Suppressor macrophage (primary cell): ENCODE data around the gene RTRAF.

Experiments used
- DNase-seq, 4 experiments: peaks; one replicate each; pipeline ENCODE4 v3.0.0-alpha.2; 2020 to 2022

Gene RTRAF

DNA sequence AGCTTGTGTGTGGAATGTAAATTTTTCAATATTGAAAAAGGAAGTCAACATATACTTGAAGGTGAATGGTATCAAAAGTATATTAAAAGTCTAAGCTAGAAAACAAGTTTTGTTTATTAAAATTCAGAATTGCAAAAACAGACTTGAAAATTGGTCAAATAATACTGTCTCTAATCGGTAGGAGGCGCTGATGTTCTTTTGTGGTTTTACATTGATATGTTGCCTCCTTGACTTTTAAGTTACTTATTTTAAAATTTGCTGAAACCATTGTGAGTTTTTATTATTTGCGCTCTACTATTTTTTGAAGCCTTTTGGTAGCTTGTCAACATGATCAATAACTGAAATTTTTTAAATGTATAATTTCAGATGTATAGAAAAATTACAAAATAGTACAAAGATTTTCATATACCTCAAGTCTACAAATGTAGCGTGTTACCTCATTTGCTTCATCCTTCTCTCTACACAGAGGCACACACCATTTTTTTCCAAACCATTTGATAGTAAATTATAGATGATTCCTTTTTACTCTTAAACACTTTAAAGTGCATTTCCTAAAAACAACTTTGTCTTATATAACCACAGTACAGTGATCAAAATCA, 6.9 kb downstream of the RTRAF start:
- peak; percentile 37 to 67 (median 58) for DNase-seq

DNA sequence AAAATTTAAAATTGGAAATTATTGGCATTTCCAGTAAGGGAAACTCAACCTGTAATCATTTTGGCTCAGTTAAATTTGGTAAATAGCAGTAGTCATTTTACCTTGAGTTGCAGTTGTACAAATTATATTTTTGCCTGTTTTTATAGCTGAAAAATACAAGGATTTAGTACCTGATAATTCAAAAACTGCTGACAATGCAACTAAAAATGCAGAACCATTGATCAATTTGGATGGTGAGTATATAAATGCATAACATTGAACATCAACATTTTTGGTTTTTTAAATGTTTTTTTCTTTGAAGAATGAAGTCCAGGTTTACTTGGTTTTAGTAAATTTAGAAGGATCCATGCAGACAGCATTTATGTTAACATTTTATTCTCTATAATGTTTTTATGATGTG, 9.0 kb downstream of the RTRAF start:
- DNase-seq: no peak

DNA sequence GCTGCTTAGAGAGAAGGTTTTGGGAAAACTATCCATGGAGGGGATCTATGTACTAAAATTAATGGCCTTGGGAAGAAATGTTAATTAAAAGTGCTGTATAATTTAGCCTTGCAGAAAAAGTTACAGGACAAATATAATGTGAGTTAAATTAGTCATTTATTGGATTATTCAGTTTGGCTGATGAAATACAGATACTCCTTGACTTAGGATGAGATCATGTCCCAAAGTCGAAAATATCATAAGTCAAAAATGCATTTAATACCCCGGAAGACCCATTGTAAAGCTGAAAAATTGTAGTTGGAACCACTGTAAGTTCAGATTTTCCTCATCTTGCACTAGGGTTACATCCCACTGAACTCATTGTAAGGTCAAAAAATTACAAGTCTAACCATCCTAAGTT, 9.7 kb downstream of the RTRAF start:
- DNase-seq: no peak

DNA sequence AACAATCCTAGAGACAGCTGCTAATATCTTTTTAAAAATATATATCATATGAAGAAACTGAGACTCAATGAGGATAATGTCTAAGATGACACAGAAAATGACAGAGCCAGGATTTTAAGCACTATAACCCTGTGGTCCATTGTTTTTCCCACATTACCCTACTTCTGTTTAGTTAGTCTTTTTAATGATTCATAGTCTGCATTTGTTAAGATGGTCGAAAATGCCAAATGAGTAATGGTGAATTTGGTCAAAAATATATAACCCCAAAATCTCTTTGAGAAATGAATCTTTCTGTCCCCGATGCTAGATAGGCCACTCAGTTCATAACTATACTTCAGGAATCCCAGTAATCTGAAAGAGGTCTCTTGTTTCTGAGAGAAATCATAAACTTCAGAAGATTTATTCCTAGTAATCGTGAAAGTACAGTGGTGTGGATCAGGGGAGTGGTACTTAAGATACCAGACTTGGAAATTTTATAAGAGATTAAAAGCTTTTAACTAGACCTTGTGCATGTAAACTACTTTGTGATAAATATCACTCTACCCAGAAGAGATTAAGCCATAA, 10.8 kb downstream of the RTRAF start:
- no peak for DNase-seq

DNA sequence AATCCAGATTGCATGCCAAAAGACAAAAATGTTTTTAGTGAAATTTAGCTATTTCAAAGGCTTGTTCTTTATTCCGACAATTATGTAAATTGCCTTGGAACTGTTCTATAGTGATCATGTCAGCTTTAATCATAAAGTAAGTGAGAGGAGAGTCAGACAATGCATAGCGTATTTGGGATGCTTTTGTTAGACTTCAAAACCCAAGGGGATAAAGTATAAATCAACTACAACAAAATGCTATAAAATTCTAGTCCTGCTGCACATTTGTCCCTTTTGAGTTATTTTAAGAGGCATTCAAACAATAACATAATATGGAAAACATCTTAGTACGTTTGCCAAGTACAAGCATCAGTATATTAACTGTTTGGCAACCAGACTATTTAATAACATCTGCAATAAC, 11.3 kb downstream of the RTRAF start:
- no peak for DNase-seq

DNA sequence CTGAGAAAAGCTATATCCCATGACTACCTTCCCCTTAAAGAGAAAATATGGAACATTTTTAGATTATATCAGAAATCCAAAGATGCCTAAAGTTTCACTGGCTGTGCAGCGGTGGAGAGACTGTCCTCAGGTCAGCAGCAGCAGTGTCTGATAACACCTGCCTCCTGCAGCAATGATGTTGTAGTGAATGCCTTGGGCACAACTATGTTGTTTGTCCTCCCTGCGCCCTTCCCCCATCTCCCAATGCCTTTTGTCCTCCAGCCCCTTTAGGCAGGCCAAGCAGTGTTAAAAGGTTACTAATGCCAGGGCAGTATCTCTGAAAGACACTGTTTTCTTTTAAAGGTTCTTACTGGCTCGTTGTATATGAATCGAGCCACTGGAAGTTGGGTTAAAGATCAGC, 13.2 kb downstream of the RTRAF start:
- no peak for DNase-seq

DNA sequence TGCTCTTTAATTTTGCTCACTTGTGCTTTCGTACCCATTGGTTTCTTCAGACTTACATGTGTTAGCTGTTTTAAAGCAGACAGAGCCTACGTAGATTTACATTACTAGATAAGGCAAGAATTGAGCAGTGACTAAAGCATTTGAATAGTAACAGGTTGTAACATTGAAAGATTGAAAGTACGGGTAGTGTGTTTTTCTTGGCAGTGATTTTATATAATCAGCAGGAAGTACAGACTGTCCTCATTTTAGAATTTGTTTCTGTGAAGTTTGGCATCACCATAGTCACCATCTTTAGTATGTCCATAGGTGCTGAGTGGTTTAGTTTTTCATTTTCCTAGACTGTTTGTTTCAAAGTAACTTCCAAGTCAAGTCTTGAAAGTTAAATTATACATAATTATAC, 14.0 kb downstream of the RTRAF start:
- DNase-seq: no peak

DNA sequence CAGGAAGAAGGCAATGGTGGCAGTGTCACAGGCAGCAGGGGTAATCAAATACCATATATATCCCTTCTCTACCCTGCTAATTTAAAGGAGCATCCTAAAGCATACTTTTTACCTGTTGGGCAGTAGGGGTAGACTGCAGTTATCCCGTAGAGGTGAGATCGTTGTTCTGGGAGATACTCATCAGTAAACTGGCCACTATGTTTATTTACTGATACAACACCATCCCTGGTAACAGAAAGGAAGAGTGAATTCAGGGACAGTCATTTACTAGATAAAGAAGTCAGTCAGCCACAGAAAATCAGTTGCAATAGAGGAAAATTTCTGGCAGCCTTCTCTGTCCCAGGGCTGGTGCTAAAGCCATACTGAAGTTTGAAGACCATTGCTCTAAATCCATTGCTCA, 16.3 kb downstream of the RTRAF start:
- DNase-seq: no peak

DNA sequence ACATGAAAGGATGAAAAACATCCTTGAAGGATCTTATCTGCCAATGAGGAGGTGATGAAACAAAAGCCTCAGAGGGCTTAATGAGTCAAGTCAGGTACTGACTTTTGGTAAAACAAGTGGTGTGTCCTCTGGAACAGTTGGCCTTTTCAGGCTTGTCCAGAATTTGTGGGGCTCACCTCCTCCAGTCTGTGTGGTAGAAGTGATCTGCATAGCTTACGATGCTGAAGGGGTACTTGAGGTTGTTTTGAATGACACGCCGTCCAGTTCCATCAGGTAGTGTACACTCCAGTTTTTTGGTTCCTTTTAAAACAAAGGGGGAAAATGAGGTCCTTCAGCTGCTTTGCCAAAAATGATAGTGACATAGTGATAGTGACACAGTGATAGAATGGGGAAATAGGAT, 17.0 kb downstream of the RTRAF start:
- DNase-seq: no peak

DNA sequence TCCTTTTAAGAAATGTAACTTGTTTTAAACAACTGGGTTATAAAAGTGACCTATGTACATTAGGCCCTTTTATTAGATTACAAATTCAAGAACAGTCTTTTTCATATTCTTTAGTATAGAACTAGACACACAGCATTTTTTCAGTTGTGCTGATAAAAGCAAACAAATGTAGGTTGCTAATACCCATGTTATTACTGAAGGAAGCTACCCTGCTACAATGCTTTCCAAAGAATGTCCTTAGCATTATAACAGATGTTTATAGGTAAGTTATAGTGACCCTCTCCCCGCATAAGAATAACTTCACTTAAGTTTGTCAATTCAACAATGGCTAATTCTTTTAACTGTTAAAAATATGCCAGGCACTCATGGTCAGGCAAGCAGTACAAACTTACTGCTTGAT, 17.9 kb downstream of the RTRAF start:
- DNase-seq: no peak

DNA sequence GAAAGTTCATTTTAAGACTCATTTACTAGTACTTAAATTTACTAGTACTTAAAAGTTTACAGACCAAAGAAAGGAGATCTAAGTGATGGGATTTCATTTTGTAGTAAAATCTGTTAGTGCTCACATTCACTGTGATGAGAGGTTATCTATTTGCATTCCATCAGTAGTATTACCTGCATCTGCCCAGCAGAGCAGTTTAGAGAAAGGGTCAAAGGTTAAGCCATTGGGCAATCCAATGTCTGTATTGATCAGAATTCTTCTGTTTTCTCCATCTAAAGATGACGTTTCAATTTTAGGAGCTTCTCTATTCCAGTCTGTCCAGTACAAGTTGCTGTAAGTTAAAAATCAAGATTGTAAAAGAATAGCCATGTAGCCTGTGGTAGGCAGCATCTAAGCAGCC, 18.3 kb downstream of the RTRAF start:
- no peak for DNase-seq

DNA sequence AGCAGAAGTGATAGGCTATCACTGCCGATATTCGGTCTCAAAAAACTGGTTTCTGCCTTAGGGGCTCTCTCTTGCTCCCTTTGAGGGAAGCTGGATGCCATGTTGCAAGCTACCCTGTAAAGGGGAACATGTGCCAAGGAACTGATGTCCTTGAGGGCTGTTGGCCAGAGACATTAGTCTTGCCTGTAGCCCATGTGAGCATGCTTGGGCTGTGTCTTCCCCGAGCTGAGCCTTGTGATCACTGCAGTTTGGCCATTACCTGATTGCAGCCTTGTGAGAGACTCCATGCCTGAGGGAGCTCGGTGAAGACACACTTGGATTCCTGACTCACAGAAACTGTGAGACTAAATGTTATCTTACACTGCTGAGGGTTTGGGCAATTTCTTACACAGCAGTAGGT, 18.8 kb downstream of the RTRAF start:
- DNase-seq: no peak

DNA sequence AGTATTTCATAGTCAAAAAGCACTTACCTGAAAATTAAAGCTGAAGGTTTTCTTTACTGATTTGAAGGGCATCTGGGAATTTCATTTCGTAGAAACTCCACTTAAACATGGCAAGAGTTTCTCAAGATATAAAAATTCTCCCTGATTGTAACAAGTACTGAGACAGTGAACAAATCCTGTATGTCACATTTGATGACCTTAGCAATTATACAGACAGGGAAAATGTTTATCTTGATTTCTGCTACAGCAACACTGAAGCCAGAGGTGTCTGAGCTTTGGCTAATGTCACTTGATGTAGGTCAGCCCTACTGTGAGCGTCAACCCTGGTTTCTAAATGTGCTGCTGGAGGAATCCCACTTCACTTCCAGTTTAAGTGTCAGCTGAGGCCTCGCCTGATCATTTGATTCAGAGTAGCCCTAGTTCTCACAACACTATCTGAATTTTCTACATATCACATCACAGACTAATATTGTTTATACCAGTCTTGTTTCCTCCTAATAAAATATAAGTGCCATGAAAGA, 20.9 kb downstream of the RTRAF start:
- DNase-seq: no peak

DNA sequence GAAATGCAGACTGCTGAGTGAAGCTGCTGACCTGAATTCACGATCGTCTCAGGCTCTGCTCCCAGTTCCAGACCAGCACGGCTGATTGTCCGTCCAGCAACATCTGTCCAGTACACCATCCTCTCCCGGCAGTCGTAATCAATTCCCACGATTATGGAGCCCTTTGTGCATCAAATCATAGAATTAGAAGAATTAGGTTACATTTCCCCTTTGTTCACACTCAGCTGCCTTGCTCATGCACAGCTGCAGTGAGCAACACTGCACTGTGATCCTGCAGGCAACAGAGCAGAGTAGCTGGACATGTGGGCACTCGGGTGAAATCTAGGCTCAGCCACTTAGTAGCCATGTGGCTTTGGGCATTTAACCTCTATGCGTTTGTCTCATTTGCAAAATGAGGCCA, 22.2 kb downstream of the RTRAF start:
- DNase-seq: no peak

DNA sequence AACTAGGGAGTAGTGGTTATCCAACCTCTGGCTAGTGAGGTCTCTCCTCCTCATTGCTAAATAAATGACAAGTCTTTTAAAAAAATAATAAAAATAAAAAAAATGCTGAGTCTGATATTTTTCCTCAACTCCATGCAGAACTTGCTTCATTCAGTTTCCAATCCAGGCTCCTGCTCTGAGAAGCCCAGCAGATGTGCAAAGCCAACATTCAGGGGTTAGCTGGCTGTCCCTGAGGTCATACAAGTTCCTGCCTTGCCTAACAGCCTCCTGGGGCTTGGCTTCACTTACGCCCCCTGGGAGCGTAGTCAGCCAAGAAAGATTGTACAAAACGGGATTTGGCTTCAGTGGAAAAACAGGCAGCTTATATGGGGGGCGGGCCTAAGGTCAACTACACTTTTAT, 23.3 kb downstream of the RTRAF start:
- peak in 1 of 4 experiments; percentile 4 for DNase-seq

DNA sequence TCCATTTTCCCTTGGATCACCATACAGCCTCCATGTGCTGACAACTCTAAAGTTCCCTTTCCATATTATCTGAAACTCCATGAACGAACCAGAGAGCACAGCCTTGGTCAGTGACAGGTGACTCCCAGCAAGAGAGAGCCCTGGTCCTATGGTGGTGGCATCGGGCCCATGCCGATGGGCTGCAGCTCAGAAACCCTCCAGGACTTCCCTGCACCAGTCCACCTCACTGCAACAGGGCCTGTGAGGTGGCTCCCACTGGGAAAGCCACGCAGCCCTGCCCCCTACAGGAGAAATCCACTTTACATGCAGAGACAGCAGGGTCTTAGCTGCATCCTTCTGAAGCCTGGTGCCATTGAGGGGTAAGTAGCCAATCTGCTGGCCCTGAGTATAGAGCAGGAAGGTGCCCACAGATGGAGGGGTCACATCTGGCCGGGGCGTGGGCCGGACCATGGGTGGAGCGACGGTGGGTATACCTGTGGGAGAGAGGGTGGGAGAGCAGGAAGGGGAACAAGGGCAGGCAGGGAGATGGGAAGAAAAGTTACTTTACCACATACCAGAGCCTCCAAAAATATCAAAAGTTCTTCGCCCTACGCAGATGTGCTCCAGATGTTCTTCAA, 24.7 kb downstream of the RTRAF start:
- peak in 1 of 4 experiments; percentile 8 for DNase-seq

DNA sequence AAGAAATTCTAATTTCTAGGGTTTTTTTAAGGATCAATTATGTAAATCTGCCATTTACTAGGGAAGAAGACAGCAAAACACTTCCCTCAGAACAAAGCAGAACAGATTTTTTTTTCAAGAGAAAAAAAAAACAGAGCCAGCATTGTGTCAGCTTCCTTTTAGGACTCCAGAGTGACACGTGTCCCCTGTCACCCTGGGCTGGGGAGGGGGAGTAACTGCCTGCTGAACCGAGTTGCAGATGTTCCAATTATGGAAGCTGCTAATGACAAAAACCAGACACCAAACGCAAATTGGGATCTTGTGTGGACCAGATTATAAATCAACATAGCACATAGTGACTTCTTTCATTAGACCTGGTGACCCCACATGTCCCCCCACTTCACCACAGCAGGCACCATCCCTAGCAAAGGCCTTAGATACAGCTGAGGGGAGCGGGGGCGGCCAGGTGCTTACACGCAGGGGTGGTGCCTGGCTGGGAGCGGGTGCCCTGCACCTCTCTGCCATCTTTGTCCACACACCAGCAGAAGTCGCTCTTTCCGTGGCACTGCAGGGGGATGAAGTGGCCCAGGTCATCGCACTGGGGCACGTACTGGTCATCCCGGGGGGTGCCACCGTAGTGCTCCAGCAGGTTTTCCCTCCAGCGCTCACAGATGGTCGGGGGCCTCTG, 25.4 kb downstream of the RTRAF start:
- peak in 3 of 4 experiments; percentile 39 to 49 (median 47) for DNase-seq

DNA sequence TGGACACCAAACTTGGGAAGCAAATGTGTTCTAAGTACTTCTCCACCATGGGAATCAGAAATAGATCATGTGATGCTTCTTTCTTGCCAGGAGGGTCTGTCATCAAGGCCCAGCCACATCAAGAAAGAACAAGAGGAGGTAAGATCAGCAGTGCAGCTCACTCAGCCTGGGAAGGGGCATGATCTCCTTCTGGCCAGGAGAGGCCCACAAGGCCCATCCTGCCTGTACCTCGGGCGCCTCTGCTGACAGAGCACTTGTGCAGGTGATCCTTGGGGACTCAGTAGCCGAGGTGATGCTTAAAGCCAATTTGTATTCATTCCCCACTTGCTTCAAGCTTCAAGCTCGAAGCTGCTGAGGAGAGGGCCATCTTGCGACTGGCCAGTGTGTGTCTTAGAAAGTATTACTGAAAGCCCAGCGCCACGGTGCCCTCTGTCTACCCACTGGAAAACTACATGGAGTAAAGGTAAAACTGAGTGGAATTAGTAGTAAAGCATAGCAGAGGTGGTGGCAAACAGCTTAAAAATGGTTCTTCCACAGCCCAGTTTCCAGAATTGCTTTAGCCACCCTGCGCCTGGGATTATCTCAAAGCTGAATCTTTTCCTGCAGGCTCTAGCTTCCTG, 26.2 kb downstream of the RTRAF start:
- peak in 2 of 4 experiments; percentile 3 to 16 for DNase-seq

DNA sequence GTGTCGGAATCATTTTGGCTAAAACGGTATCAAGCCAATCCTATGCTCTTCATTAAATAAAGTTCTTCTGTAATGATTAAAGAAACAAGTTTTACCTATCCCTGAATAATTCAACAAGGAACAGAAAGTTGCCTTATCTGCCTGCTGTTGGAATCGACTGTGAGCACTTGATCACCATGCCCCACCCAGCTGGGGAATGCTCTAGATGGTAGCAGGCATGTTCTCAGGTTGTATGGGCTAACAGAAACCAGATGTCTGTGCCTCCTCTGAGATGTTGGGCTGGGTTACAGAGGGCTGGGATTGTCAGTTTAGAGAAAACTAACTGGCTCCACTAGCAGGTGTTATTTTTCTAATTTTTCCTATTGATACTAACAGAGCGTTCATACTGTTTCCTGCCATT, 28.9 kb downstream of the RTRAF start:
- DNase-seq: no peak

DNA sequence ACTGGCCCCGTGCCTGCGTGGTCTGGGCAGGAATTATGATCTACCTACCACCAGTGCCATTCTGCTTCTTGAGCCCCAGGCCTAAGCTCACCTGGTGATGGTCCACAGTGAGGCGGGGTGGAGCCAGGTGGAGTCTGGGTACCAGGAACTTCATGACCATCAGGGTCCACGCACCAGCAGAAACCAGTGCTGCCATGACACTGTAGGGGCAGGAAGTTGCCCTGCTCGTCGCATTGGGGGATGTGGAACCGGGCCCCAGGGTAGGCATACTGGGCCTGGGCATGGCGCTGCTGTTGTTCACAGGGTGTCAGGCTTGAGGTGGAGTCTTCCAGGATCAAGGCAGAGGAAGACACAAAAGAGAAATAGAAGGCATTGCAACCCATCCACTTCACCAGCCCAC, 29.6 kb downstream of the RTRAF start:
- DNase-seq: no peak

DNA sequence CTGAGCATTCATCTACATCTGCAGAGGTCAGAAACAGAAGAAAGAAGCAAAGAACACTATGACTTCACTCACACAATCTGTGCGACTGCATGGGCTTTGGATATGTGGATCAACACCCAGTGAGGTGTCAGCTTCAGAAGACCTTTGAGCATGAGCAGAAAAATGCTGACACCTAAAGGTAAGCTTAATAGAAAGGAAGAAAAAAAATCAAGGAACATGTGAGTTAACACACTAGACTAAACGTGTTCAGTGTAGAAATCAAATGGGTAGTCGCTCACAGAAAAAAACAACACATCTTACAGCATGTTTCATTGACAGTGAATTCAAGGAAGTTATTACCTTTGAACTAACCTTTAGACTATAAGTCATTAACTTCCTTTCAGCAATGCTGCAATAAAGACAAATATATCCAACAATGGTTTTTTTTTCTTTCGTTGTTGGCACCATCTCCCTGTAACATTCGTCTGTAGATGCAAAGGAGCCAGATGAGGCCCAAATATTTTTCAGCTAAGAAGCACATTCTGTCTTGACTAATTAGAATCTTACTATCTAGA, 30.9 kb downstream of the RTRAF start:
- DNase-seq: no peak

DNA sequence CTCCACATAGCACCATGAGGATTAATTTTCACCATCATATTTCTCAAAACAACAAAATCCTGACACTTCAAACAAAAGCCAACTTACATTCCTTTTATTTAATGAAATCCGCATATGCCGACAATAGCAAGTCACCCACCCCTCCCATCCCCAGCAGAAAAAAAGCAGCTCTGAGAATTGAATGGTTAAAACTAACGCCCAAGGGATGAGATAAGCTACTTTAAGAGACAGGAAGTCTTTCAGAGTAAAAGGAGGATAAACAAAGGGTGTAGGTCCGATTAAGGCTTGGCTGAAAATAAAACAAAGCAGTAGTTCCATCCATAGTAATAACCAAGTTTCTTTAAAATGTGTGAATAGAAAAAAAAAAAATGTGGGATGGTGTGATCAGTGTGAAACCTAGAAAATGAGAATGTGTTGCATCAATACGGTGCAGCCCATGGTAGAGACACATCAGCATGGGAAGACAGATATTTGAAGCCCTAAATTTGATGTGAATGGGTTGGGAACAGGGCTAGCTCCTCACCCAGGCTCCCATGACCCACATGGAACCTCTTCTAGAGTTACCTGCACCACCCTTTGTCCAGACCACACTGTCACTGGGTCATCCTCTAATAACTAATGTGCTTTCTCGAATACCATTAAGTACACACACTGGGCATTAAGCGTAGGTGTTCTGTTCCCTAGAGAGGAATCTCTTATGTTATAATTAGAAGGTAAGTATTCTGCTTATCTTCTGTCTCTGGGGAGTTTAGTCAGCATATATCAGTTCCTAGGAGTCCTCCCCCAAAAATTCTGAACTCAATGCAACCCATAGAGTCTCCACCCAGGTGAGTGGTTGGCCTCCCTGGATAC, 31.7 kb downstream of the RTRAF start:
- no peak for DNase-seq
